ENCODE results near the gene AUTS2.

DNA sequence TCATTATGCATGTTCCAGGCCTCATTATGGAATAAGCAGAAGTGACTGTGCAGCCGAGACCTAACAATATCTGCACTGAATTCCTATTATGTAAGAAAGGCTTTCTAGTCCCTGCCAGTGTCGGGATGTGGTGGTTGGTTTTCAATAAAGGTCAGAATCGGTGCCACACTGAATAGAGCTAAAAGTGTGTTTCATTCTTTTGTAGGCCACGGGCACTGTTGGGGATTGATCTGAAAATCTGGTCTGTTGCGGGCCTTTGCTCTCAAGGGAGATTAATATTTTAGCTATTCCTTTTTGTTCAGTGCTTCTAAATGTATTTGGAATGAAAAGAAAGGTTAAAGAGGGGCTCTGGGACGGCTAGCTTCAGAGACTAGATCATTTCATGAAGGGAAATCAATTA, 974.3 kb downstream of the AUTS2 start:
- TF ChIP-seq L3MBTL2 (conservative IDR thresholded peaks at IDR 0.05) (no peak), SP1 (IDR thresholded peaks at IDR 0.05) (no peak), ZNF384 (IDR thresholded peaks at IDR 0.05) (no peak), NFRKB (IDR thresholded peaks at IDR 0.05) (no peak), BHLHE40 (IDR thresholded peaks at IDR 0.05; ENCODE audit: borderline replicate concordance) (no peak), CTBP1 (IDR thresholded peaks at IDR 0.05; ENCODE audit: borderline replicate concordance) (no peak), ELF4 (IDR thresholded peaks at IDR 0.05) (no peak)
